C4-2B (cell line): ENCODE data around the gene DNAJB13.
"Not testable (repeated sequence)": the region's sequence is repeated elsewhere in the genome, so short reads cannot be mapped to it uniquely, and the experiment has no call there.

Source experiments
- H3K27ac ChIP-seq: fragments of 450-650 bp; 2 replicates; pipeline ENCODE4 v1.5.1; 2017
- CTCF ChIP-seq: fragments of 450-650 bp; conservative IDR thresholded peaks from 2 replicates; pipeline ENCODE4 v1.5.1; 2017; ENCODE audit warnings: mild to moderate bottlenecking
- ZFX ChIP-seq: fragments of 450-650 bp; IDR thresholded peaks from 2 replicates; pipeline ENCODE4 v1.6.1; 2017

DNAJB13 gene

DNA sequence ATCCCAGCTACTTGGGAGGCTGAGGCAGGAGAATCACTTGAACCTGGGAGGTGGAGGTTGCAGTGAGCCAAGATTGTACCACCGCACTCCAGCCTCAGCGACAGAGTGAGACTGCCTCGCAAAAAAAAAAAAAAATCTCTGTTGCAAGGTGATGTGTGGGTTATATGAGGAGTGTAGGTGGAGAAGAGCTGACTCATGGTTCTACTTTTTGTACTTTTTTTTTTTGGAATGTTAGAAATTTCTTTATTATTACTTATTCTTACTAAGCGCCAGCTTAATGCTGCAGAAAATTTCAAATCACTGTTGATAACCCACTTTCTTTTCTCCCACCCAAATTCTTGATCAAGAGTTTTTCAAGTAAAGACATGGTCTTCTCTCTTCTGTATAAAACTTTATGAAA, 29.6 kb upstream of the DNAJB13 start:
- TF ChIP-seq CTCF (no peak), ZFX (no peak)

GRCh38 chr11:73929388-73929787, 21.4 kb upstream of the DNAJB13 start:
- TF ChIP-seq ZFX (no peak), CTCF (no peak)
- H3K27ac ChIP-seq: no peak overlapping the region

More for the DNA sequence above, 29.6 kb upstream of the DNAJB13 start:
- no peak overlapping the region for H3K27ac ChIP-seq

- TF ChIP-seq CTCF (peak; percentile 71), ZFX (no peak)
- no peak overlapping the region for H3K27ac ChIP-seq
Observed at GRCh38 chr11:73931039-73931645, 19.7 kb upstream of the DNAJB13 start.

- TF ChIP-seq ZFX (no peak), CTCF (no peak)
Observed at GRCh38 chr11:73931951-73932350, 18.9 kb upstream of the DNAJB13 start.

GRCh38 chr11:73932781-73933180, 18.0 kb upstream of the DNAJB13 start:
- TF ChIP-seq CTCF: no peak
- TF ChIP-seq ZFX: no peak
- H3K27ac ChIP-seq: no peak overlapping the region

More at GRCh38 chr11:73931951-73932350, 18.9 kb upstream of the DNAJB13 start:
- no peak overlapping the region for H3K27ac ChIP-seq

GRCh38 chr11:73936047-73936446, 14.8 kb upstream of the DNAJB13 start:
- H3K27ac ChIP-seq: not testable (repeated sequence)

- TF ChIP-seq ZFX (no peak), CTCF (no peak)
- no peak overlapping the region for H3K27ac ChIP-seq
Observed at GRCh38 chr11:73939096-73939495, 11.7 kb upstream of the DNAJB13 start.

- TF ChIP-seq CTCF (no peak), ZFX (no peak)
- H3K27ac ChIP-seq: no peak overlapping the region
Observed at GRCh38 chr11:73940801-73941570, 9.8 kb upstream of the DNAJB13 start.
